Measurements from ENCODE around the gene PIK3AP1.

DNA sequence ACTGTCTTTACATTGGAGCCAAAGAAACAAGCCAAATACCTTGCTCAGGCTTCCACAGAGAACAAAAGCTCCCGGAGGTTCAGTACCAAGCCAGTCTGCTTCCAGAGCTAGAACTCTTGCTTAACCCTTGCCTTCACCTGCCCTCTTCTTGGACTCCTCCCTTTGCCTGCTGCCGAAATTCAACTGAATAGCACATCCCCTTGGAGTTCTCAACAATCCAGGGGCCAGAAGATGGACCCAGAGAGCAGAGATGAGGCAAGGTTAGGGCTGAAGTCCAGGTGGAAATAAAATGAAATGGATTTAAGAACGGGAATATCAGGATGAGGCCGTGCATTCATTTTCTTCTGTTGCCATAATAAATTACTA is 876 bp upstream of the PIK3AP1 start:
- TF ChIP-seq EZH2phosphoT487 (IDR thresholded peaks at IDR 0.05; ENCODE audit: insufficient read depth, low read depth): no peak
- no peak for TF ChIP-seq EZH2 (IDR thresholded peaks at IDR 0.05; ENCODE audit: insufficient read depth, poor library complexity, severe bottlenecking)
